ENCODE measurements around the gene KIF3A.
A peak's percentile ranks its signal among the peaks of the same experiment; 100 is the strongest.

GRCh38 chr5:132746954-132747615 is 9.7 kb upstream of the KIF3A start, which contains the start of gene CCNI2:
- TF ChIP-seq CTCF (IDR thresholded peaks at IDR 0.05; ENCODE audit: low read length) (peak; percentile 66), EZH2 (IDR thresholded peaks at IDR 0.05; ENCODE audit: borderline replicate concordance, low read length) (no peak)
